Activated T-helper 1 cell treated with anti-CD3 and anti-CD28 coated beads, Interleukin-2, amount 50 U/mL, for 16 hours (primary cell): ENCODE measurements around the gene TNK1.
A peak's percentile ranks its signal among the peaks of the same experiment; 100 is the strongest.

Experiments
- DNase-seq, 2 donors: peaks; one replicate each; pipeline ENCODE4 v3.0.0-alpha.2; 2020; ENCODE audit warnings: low read depth in 1 of 2, low spot score in 1 of 2

TNK1 gene

DNA sequence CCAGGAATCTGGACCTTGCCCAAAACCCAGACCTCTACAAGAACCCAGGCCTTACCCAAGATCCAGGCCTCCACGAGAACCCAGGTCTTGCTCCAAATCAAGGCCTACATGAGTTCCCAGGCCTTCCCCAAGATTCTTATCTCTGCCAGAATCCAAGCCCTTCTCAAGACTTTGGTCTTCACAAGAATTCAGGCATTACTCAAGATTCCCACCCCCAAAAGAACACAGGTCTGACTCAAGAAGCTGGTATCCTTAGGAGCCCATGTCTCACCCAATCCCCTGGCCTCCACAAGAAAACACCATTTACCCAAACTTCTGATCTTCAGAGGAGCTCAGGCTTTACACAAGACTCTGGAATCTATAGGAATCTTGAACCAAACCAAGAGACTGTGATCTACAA, 50.3 kb downstream of the TNK1 start:
- no peak for DNase-seq

DNA sequence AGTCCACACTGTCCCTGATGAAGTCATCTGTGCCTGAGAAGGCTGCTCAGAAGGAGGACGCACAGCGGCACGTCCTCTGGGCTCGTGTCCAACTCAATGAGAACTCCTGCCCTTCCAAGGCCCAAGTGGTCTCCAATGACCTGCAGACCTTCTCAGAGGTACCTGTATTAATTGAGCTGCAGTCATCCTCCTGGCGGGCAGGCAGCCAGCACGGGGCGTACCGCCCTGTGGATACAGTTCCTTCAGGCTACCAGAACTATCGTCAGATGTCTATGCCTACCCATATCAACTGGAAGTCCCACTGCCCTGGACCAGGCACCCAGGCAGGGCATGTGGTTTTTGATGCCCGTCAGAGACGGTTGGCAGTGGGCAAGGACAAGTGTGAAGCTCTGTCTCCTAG, 51.4 kb downstream of the TNK1 start:
- DNase-seq = no peak

DNA sequence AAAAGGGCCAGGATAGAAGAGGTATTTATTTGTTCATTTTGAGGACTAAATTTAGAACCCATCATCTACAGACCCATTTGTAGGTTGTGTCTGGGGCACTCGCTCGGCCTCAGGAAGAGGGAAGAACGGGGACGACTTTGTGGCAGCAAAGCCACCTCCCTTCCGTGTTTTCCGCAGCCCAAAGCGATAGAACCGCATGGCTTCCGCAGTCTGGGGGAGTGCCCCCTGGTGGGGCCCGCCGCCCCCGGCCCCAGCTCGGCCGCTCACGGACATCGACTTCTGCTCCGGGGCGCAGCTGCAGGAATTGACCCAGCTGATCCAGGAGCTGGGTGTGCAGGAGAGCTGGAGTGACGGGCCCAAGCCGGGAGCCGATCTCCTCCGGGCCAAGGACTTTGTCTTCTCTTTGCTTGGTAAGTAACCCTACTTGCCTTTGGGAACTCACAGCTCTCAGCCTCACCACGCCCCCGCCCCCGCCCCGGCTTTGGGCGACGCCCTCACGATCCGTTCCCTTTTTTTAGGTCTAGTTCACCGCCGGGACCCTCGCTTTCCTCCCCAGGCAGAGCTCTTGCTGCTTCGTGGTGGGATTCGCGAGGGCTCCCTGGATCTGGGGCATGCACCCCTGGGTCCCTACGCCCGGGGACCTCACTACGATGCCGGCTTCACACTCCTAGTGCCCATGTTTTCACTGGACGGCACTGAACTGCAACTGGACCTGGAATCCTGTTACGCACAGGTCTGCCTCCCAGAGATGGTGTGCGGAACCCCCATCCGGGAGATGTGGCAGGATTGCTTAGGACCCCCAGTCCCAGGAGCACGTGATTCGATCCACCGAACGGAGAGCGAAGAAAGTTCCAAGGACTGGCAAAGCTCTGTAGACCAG, 55.0 kb downstream of the TNK1 start:
- DNase-seq = peak; percentile 32 to 45

DNA sequence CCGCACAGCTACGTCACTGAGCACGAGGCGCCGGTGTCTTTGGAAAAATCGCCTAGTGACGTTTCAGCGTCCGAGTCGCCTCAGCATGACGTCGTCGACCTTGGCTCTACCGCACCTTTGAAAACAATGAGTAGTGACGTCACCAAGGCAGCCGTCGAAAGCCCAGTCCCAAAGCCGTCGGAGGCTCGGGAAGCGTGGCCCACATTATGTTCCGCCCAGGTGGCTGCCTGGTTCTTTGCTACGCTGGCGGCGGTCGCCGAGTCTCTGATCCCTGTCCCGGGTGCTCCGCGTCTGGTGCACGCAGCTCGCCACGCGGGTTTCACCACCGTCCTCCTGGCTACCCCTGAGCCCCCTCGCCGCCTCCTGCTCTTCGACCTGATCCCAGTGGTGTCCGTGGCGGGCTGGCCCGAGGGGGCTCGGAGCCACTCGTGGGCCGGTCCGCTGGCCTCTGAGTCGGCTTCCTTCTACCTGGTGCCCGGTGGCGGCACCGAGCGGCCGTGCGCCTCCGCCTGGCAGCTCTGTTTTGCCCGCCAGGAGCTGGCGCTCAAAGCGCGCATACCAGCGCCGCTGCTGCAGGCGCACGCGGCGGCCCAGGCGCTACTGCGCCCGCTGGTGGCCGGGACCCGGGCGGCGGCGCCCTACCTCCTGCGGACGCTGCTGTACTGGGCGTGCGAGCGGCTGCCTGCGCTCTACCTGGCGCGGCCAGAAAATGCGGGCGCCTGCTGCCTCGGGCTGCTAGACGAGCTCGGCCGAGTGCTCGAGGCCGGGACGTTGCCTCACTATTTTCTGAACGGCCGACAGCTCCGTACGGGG, 55.9 kb downstream of the TNK1 start:
- peak; percentile 50 to 71 for DNase-seq

DNA sequence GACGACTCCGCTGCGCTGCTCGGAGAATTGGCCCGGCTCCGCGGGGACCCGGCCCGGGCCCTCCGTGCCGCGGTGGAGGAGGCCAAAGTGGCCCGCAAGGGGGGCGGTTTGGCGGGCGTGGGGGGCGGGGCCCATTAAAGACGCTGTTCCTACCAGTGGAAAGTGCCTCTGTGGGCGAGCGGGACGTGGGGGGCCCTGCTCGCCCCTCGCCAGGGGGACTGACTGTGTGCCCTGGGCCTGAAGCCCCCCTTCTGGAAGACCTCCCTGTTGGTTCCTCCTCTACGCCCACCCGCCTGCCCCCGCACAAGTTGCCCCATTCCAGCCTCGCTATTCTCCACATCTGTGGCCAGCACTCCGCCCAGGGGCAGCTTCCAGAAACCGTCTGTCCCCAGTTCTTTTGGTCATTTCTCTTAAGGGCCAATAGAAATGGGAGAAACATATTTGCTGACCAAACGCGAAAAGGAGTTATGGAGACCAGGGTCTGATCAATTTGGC, 56.5 kb downstream of the TNK1 start:
- no peak for DNase-seq

DNA sequence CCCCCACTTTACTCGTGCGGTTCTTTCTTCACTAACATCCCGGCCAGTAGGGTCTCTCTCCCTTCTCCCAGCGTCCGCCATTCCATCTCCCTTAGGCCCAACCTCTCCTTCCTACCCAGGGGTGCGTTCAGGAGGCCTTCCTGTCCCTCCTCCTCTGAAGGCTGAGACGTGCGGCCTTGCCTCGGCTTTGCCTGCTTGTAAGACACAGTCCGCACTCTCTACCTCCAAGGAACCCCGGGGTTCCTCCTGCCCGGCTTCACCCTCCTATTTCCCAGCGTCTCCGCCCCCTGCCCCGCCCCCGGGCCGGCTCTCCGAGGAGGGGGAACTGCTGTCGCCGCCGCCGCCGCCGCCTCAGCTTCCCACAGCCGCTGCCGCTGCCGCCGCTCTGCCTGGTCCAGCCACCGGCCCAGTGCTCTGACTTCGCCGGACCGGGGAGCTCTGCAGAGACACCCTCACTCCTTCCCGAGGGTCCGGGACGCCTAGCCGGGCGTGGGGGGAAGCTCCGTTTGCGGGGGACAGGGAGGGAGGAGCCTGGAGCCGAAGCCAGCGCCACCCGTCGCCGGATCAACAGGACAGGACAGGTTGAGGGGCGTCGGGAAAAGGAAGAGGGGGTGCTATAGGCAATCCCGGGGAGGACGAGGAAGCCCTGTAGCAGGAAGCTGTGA, 57.2 kb downstream of the TNK1 start:
- no peak for DNase-seq

DNA sequence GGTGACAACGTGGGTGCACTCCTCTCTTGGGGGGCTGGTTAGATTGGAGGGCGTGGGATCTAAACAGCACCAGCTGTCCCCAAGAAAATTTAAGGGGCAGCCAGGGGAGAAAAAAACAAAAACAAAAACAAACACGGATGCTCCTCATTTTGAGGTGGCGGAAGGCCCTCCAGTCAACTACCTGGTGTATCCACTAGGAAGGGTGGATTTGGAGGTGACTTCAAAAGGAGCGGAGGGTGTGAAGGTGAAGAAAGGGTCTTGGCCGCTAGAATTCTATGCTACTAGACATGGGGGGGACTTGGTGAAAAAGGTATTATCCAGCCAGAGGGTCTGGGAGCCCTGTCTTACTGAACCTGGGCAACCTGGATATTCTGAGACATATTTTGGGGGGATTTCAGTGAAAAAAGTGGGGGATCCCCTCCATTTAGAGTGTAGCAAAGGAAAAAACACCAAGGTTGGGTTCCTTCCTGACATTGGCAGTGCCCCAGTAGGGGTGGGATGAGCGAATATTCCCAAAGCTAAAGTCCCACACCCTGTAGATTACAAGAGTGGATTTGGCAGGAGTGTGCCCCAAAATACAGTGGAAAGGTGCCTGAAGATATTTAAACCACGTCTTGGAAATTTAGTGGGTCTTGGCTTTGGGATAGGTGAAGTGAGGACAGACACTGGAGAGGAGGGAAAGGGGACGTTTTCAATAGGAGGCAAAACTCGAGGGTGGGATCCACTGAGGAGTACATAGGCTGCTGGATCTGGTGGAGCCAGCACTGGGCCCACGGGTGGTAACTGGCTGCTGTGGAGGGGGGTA, 58.0 kb downstream of the TNK1 start:
- DNase-seq = no peak
